ENCODE data around the gene C1orf232. TPM values are rescaled to one million over a fixed set of nuclear protein-coding genes. Genes with fewer than 3 reads are reported as not detected.
A peak's percentile ranks its signal among the peaks of the same experiment; 100 is the strongest.

The C1orf232 gene
- total RNA-seq, 1 experiment from 2014 or later, result not detected

DNA sequence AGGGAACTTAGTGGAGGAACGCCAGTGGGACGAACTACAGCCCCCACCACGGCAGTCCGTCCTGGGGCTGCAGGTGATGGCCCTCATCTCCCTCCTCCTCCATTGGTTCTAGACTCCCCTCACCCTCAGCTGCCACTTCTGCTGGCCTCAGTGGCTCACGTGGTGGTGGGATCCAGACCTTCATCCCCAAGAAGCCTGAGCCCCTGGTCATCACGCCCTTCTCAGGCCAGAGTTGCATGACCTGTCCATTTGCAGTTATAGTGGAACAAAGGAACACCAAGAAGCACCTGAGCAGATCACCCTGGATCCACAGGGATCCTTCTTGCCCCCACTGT is 22.8 kb downstream of the C1orf232 start:
- H3K4me1 ChIP-seq (ENCODE audit: insufficient read depth, low read length), result no peaks in the 10 kb centered on the region
- no peak overlapping the region for H3K27ac ChIP-seq (ENCODE audit: low read length)
- no peak overlapping the region for H3K9ac ChIP-seq (ENCODE audit: low read length)
- H3K4me3 ChIP-seq (ENCODE audit: low read length), result no peak overlapping the region
- intact Hi-C loops (cut with micrococcal nuclease), result loop anchor here (1.0 to 2.0 kb wide), 3 partner anchors 19 to 111 kb away; no protein-coding TSS in a partner anchor
- no peaks in the 10 kb centered on the region for H3F3A ChIP-seq (ENCODE audit: low read length, unreplicated experiment)
- ATAC-seq, result no peak
- H3K9me2 ChIP-seq (replicated peaks; ENCODE audit: low read length), result no peaks in the 10 kb centered on the region
- POLR2A ChIA-PET (ENCODE audit: unreplicated experiment), result no interaction called here
- CTCF ChIA-PET, result no interaction called here
- H4K20me1 ChIP-seq (ENCODE audit: low read length), result no peaks in the 10 kb centered on the region
- H3K27me3 ChIP-seq (ENCODE audit: low read length), result no peaks in the 10 kb centered on the region
- no peak for DNase-seq
- no TSS peak for BruUV-seq (replicated peaks)
- H3K9me3 ChIP-seq (ENCODE audit: low read length), result no peaks in the 10 kb centered on the region
- no peaks in the 10 kb centered on the region for H3K36me3 ChIP-seq (ENCODE audit: low read depth, low read length)
- no peak overlapping the region for H3K4me2 ChIP-seq (ENCODE audit: low read length)
- H3K79me2 ChIP-seq (ENCODE audit: low read length), result no peaks in the 10 kb centered on the region
- no peak overlapping the region for H2AFZ ChIP-seq (ENCODE audit: low read length)
- TF ChIP-seq, protein P1, sequence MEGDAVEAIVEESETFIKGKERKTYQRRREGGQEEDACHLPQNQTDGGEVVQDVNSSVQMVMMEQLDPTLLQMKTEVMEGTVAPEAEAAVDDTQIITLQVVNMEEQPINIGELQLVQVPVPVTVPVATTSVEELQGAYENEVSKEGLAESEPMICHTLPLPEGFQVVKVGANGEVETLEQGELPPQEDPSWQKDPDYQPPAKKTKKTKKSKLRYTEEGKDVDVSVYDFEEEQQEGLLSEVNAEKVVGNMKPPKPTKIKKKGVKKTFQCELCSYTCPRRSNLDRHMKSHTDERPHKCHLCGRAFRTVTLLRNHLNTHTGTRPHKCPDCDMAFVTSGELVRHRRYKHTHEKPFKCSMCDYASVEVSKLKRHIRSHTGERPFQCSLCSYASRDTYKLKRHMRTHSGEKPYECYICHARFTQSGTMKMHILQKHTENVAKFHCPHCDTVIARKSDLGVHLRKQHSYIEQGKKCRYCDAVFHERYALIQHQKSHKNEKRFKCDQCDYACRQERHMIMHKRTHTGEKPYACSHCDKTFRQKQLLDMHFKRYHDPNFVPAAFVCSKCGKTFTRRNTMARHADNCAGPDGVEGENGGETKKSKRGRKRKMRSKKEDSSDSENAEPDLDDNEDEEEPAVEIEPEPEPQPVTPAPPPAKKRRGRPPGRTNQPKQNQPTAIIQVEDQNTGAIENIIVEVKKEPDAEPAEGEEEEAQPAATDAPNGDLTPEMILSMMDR (conservative IDR thresholded peaks at IDR 0.05; ENCODE audit: low read depth, low read length), result no peak
- TF ChIP-seq EZH2 (IDR thresholded peaks at IDR 0.05; ENCODE audit: low read length, unreplicated experiment), result no peak
- TF ChIP-seq EZH2phosphoT487 (IDR thresholded peaks at IDR 0.05; ENCODE audit: borderline replicate concordance, low read length), result no peak

- H3K9ac ChIP-seq (ENCODE audit: low read length), result no peak overlapping the region
- DNase-seq (peak; percentile 90), ATAC-seq (peak; percentile 98)
- BruUV-seq (replicated peaks), result no TSS peak
- peak overlapping the region; percentile 67 for H2AFZ ChIP-seq (ENCODE audit: low read length)
- H3K4me3 ChIP-seq (ENCODE audit: low read length), result no peak overlapping the region
- H3F3A ChIP-seq (ENCODE audit: low read length, unreplicated experiment), result no peaks in the 10 kb centered on the region
- ChIA-PET POLR2A (ENCODE audit: unreplicated experiment) (interaction anchor here (0.6 kb wide), 1 partner anchor 121 kb away, joined by 3 read pairs; no protein-coding TSS in a partner anchor), CTCF (interaction anchor here (0.5 to 1.6 kb wide), 10 partner anchors 19 to 148 kb away, joined by 3 to 27 read pairs (median 6); partner anchors contain the start of genes CEP85, PAFAH2 and ZNF593)
- TF ChIP-seq, protein P1 (conservative IDR thresholded peaks at IDR 0.05; ENCODE audit: low read depth, low read length), result peak; percentile 86
- no peak for TF ChIP-seq EZH2phosphoT487 (IDR thresholded peaks at IDR 0.05; ENCODE audit: borderline replicate concordance, low read length)
- peak overlapping the region; percentile 62 for H3K4me2 ChIP-seq (ENCODE audit: low read length)
- no peaks in the 10 kb centered on the region for H4K20me1 ChIP-seq (ENCODE audit: low read length)
- H3K27ac ChIP-seq (ENCODE audit: low read length), result no peak overlapping the region
- no peaks in the 10 kb centered on the region for H3K79me2 ChIP-seq (ENCODE audit: low read length)
- H3K9me2 ChIP-seq (replicated peaks; ENCODE audit: low read length), result no peaks in the 10 kb centered on the region
- H3K4me1 ChIP-seq (ENCODE audit: insufficient read depth, low read length), result no peaks in the 10 kb centered on the region
- no peaks in the 10 kb centered on the region for H3K27me3 ChIP-seq (ENCODE audit: low read length)
- intact Hi-C loops (cut with micrococcal nuclease), result loop anchor here (1.0 to 2.0 kb wide), 3 partner anchors 18 to 110 kb away; no protein-coding TSS in a partner anchor
- no peaks in the 10 kb centered on the region for H3K36me3 ChIP-seq (ENCODE audit: low read depth, low read length)
- no peaks in the 10 kb centered on the region for H3K9me3 ChIP-seq (ENCODE audit: low read length)
These were observed 23.5 kb downstream of the C1orf232 start for GRCh38 chr1:26145041-26145959.

GRCh38 chr1:26142159-26142558 is 26.6 kb downstream of the C1orf232 start:
- intact Hi-C loops (cut with micrococcal nuclease), result no loop called here
- Histone ChIP-seq H3K9me3 (ENCODE audit: low read length) (no peaks in the 10 kb centered on the region), H3K27me3 (ENCODE audit: low read length) (no peaks in the 10 kb centered on the region), H4K20me1 (ENCODE audit: low read length) (no peaks in the 10 kb centered on the region), H2AFZ (ENCODE audit: low read length) (no peak overlapping the region), H3K4me1 (ENCODE audit: insufficient read depth, low read length) (no peaks in the 10 kb centered on the region), H3K4me2 (ENCODE audit: low read length) (no peak overlapping the region), H3K79me2 (ENCODE audit: low read length) (no peaks in the 10 kb centered on the region), H3K9me2 (replicated peaks; ENCODE audit: low read length) (no peaks in the 10 kb centered on the region), H3F3A (ENCODE audit: low read length, unreplicated experiment) (no peaks in the 10 kb centered on the region), H3K9ac (ENCODE audit: low read length) (no peak overlapping the region), H3K27ac (ENCODE audit: low read length) (no peak overlapping the region), H3K4me3 (ENCODE audit: low read length) (no peak overlapping the region), H3K36me3 (ENCODE audit: low read depth, low read length) (no peaks in the 10 kb centered on the region)
- ATAC-seq (no peak), DNase-seq (peak; percentile 26)
- BruUV-seq (replicated peaks), result no TSS peak
- TF ChIP-seq EZH2phosphoT487 (IDR thresholded peaks at IDR 0.05; ENCODE audit: borderline replicate concordance, low read length) (no peak), EZH2 (IDR thresholded peaks at IDR 0.05; ENCODE audit: low read length, unreplicated experiment) (no peak)
- TF ChIP-seq, protein P1 (conservative IDR thresholded peaks at IDR 0.05; ENCODE audit: low read depth, low read length), result no peak
- ChIA-PET CTCF (no interaction called here), POLR2A (ENCODE audit: unreplicated experiment) (no interaction called here)

Data from PC-3 (cell line).